ENCODE measurements around the gene SLC26A8.
"Not testable (repeated sequence)": the region's sequence is repeated elsewhere in the genome, so short reads cannot be mapped to it uniquely, and the experiment has no call there.

Gene SLC26A8

GRCh38 chr6:35962779-35963560 is 61.5 kb downstream of the SLC26A8 start:
- H3K4me3 Mint-ChIP-seq: no peak overlapping the region
- H3K27me3 Mint-ChIP-seq: peaks cover 9% of the 10 kb centered on the region
- H3K36me3 Mint-ChIP-seq (ENCODE audit: low read depth): no peaks in the 10 kb centered on the region
- no peaks in the 10 kb centered on the region for H3K4me1 Mint-ChIP-seq (ENCODE audit: low read depth)
- no peaks in the 10 kb centered on the region for H3K9me3 Mint-ChIP-seq
- no peak overlapping the region for H3K27ac Mint-ChIP-seq

GRCh38 chr6:35960187-35960586 is 64.3 kb downstream of the SLC26A8 start:
- H3K36me3 Mint-ChIP-seq (ENCODE audit: low read depth): no peaks in the 10 kb centered on the region
- no peak overlapping the region for H3K4me3 Mint-ChIP-seq
- no peaks in the 10 kb centered on the region for H3K4me1 Mint-ChIP-seq (ENCODE audit: low read depth)
- H3K27me3 Mint-ChIP-seq: peaks cover 17% of the 10 kb centered on the region
- no peak overlapping the region for H3K27ac Mint-ChIP-seq
- no peaks in the 10 kb centered on the region for H3K9me3 Mint-ChIP-seq

- no peaks in the 10 kb centered on the region for H3K9me3 Mint-ChIP-seq
- peaks cover 6% of the 10 kb centered on the region for H3K4me1 Mint-ChIP-seq (ENCODE audit: low read depth)
- peaks cover 17% of the 10 kb centered on the region for H3K27me3 Mint-ChIP-seq
- H3K27ac Mint-ChIP-seq: no peak overlapping the region
- H3K4me3 Mint-ChIP-seq: no peak overlapping the region
- H3K36me3 Mint-ChIP-seq (ENCODE audit: low read depth): no peaks in the 10 kb centered on the region
Observed at GRCh38 chr6:35955970-35956369, 68.5 kb downstream of the SLC26A8 start.

GRCh38 chr6:35955521-35955920 is 68.9 kb downstream of the SLC26A8 start:
- H3K9me3 Mint-ChIP-seq: no peaks in the 10 kb centered on the region

GRCh38 chr6:35955071-35955470 is 69.4 kb downstream of the SLC26A8 start:
- H3K9me3 Mint-ChIP-seq: no peaks in the 10 kb centered on the region
- H3K27ac Mint-ChIP-seq: no peak overlapping the region
- H3K27me3 Mint-ChIP-seq: peaks cover 14% of the 10 kb centered on the region
- no peak overlapping the region for H3K4me3 Mint-ChIP-seq
- H3K36me3 Mint-ChIP-seq (ENCODE audit: low read depth): no peaks in the 10 kb centered on the region
- H3K4me1 Mint-ChIP-seq (ENCODE audit: low read depth): peaks cover 6% of the 10 kb centered on the region

More at GRCh38 chr6:35955521-35955920, 68.9 kb downstream of the SLC26A8 start:
- H3K4me3 Mint-ChIP-seq: no peak overlapping the region
- peaks cover 6% of the 10 kb centered on the region for H3K4me1 Mint-ChIP-seq (ENCODE audit: low read depth)
- H3K27ac Mint-ChIP-seq: no peak overlapping the region
- peaks cover 14% of the 10 kb centered on the region for H3K27me3 Mint-ChIP-seq
- H3K36me3 Mint-ChIP-seq (ENCODE audit: low read depth): no peaks in the 10 kb centered on the region

- no peaks in the 10 kb centered on the region for H3K36me3 Mint-ChIP-seq (ENCODE audit: low read depth)
- peaks cover 14% of the 10 kb centered on the region for H3K27me3 Mint-ChIP-seq
- H3K9me3 Mint-ChIP-seq: no peaks in the 10 kb centered on the region
- H3K4me3 Mint-ChIP-seq: no peak overlapping the region
- no peak overlapping the region for H3K27ac Mint-ChIP-seq
- H3K4me1 Mint-ChIP-seq (ENCODE audit: low read depth): peaks cover 6% of the 10 kb centered on the region
Observed at GRCh38 chr6:35954333-35954732, 70.1 kb downstream of the SLC26A8 start.

GRCh38 chr6:35948725-35949124 is 75.7 kb downstream of the SLC26A8 start:
- Mint-ChIP-seq H3K4me1 (ENCODE audit: low read depth) (peaks cover 6% of the 10 kb centered on the region), H3K9me3 (no peaks in the 10 kb centered on the region), H3K4me3 (no peak overlapping the region), H3K27me3 (no peaks in the 10 kb centered on the region), H3K36me3 (ENCODE audit: low read depth) (no peaks in the 10 kb centered on the region), H3K27ac (no peak overlapping the region)

- Mint-ChIP-seq H3K4me3 (no peak overlapping the region), H3K27ac (no peak overlapping the region), H3K27me3 (no peaks in the 10 kb centered on the region), H3K9me3 (no peaks in the 10 kb centered on the region), H3K36me3 (ENCODE audit: low read depth) (no peaks in the 10 kb centered on the region), H3K4me1 (ENCODE audit: low read depth) (no peaks in the 10 kb centered on the region)
Observed at GRCh38 chr6:35945650-35946025, 78.8 kb downstream of the SLC26A8 start.

GRCh38 chr6:35943390-35943789 is 81.1 kb downstream of the SLC26A8 start:
- Mint-ChIP-seq H3K27me3 (no peaks in the 10 kb centered on the region), H3K4me1 (ENCODE audit: low read depth) (no peaks in the 10 kb centered on the region), H3K9me3 (no peaks in the 10 kb centered on the region), H3K36me3 (ENCODE audit: low read depth) (no peaks in the 10 kb centered on the region), H3K27ac (no peak overlapping the region), H3K4me3 (no peak overlapping the region)

- Mint-ChIP-seq H3K4me1 (ENCODE audit: low read depth) (no peaks in the 10 kb centered on the region), H3K27me3 (no peaks in the 10 kb centered on the region), H3K36me3 (ENCODE audit: low read depth) (no peaks in the 10 kb centered on the region), H3K9me3 (no peaks in the 10 kb centered on the region), H3K4me3 (no peak overlapping the region), H3K27ac (no peak overlapping the region)
Observed at GRCh38 chr6:35942355-35942754, 82.1 kb downstream of the SLC26A8 start.

- H3K4me3 Mint-ChIP-seq; H3K4me1 Mint-ChIP-seq (ENCODE audit: low read depth); H3K9me3 Mint-ChIP-seq; H3K27me3 Mint-ChIP-seq; H3K36me3 Mint-ChIP-seq (ENCODE audit: low read depth); H3K27ac Mint-ChIP-seq: not testable (repeated sequence)
Observed at GRCh38 chr6:35941170-35941569, 83.3 kb downstream of the SLC26A8 start.

- H3K4me3 Mint-ChIP-seq; H3K36me3 Mint-ChIP-seq (ENCODE audit: low read depth); H3K4me1 Mint-ChIP-seq (ENCODE audit: low read depth); H3K9me3 Mint-ChIP-seq; H3K27ac Mint-ChIP-seq; H3K27me3 Mint-ChIP-seq: not testable (repeated sequence)
Observed at GRCh38 chr6:35940014-35940413, 84.4 kb downstream of the SLC26A8 start.

- H3K4me1 Mint-ChIP-seq (ENCODE audit: low read depth); H3K9me3 Mint-ChIP-seq; H3K27ac Mint-ChIP-seq; H3K4me3 Mint-ChIP-seq; H3K36me3 Mint-ChIP-seq (ENCODE audit: low read depth); H3K27me3 Mint-ChIP-seq: not testable (repeated sequence)
Observed at GRCh38 chr6:35939259-35939658, 85.2 kb downstream of the SLC26A8 start.

- H3K36me3 Mint-ChIP-seq (ENCODE audit: low read depth): peaks cover 5% of the 10 kb centered on the region
- peaks cover 3% of the 10 kb centered on the region for H3K9me3 Mint-ChIP-seq
- H3K27ac Mint-ChIP-seq: no peak overlapping the region
- H3K27me3 Mint-ChIP-seq: peaks cover 3% of the 10 kb centered on the region
- no peak overlapping the region for H3K4me3 Mint-ChIP-seq
- peaks cover 6% of the 10 kb centered on the region for H3K4me1 Mint-ChIP-seq (ENCODE audit: low read depth)
Observed at GRCh38 chr6:35936681-35937359, 87.6 kb downstream of the SLC26A8 start.

GRCh38 chr6:35935469-35935868 is 89.0 kb downstream of the SLC26A8 start:
- peaks cover 3% of the 10 kb centered on the region for H3K27me3 Mint-ChIP-seq

GRCh38 chr6:35933844-35934243 is 90.6 kb downstream of the SLC26A8 start:
- H3K9me3 Mint-ChIP-seq: peaks cover 3% of the 10 kb centered on the region
- peaks cover 6% of the 10 kb centered on the region for H3K36me3 Mint-ChIP-seq (ENCODE audit: low read depth)
- H3K27ac Mint-ChIP-seq: no peak overlapping the region
- peaks cover 3% of the 10 kb centered on the region for H3K27me3 Mint-ChIP-seq
- H3K4me3 Mint-ChIP-seq: no peak overlapping the region
- peaks cover 6% of the 10 kb centered on the region for H3K4me1 Mint-ChIP-seq (ENCODE audit: low read depth)

More at GRCh38 chr6:35935469-35935868, 89.0 kb downstream of the SLC26A8 start:
- Mint-ChIP-seq H3K4me1 (ENCODE audit: low read depth) (peaks cover 6% of the 10 kb centered on the region), H3K4me3 (no peak overlapping the region), H3K27ac (no peak overlapping the region), H3K36me3 (ENCODE audit: low read depth) (peaks cover 6% of the 10 kb centered on the region), H3K9me3 (peaks cover 3% of the 10 kb centered on the region)
